Lower leg skin (tissue), 4 donors: ENCODE measurements around the gene JMJD1C. TPM values are rescaled to one million over a fixed set of nuclear protein-coding genes. Genes with fewer than 3 reads are reported as not detected.

Experiments
- DNase-seq, 2 donors: peaks; one replicate each; pipeline ENCODE4 v3.0.0-alpha.2; 2019; ENCODE audit warnings: low spot score in 2 of 2
- H3K4me3 ChIP-seq: fragments of 200-600 bp; sonication (generic); 2 replicates; pipeline ENCODE4 v1.5.1; 2017; ENCODE audit warnings: mild to moderate bottlenecking, low read depth; ENCODE audit not compliant: poor library complexity, severe bottlenecking
- POLR2A ChIP-seq, 2 donors: fragments of 450-650 bp; IDR thresholded peaks; one replicate each; pipeline ENCODE4 v1.6.1; 2016 to 2017; ENCODE audit warnings: antibody characterized with exemption in 2 of 2, mild to moderate bottlenecking in 1 of 2, moderate library complexity in 1 of 2
- WGBS, 2 donors: methylation state at CpG; one replicate each; pipeline ENCODE4 v1.1.5; 2018; 5-methylcytosine and 5-hydroxymethylcytosine counted together
- intact Hi-C: fragments of 100-400 bp; cut with DNase I; formaldehyde crosslinking; loops from one replicate; pipeline ENCODE4 v1.15.0; 2023; ENCODE audit warnings: low total_unique reads
- total RNA-seq, 4 donors: library from RNA; depleted of rRNA; stranded (reverse); fragments of >200 nt; gene quantifications; one replicate each; pipeline ENCODE4 v1.1.0, GENCODE V29; 2016
- TF ChIP-seq, protein P1 (sequence below), 3 donors: fragments of 450-650 bp; IDR thresholded peaks; one replicate each; pipeline ENCODE4 v1.5.1; 2016; ENCODE audit warnings: antibody characterized with exemption in 3 of 3, mild to moderate bottlenecking in 3 of 3, moderate library complexity in 2 of 3

The JMJD1C gene
- total RNA-seq, 4 donors from 2014 or later: 82.0 to 92.5 (median 84.9) TPM

DNA sequence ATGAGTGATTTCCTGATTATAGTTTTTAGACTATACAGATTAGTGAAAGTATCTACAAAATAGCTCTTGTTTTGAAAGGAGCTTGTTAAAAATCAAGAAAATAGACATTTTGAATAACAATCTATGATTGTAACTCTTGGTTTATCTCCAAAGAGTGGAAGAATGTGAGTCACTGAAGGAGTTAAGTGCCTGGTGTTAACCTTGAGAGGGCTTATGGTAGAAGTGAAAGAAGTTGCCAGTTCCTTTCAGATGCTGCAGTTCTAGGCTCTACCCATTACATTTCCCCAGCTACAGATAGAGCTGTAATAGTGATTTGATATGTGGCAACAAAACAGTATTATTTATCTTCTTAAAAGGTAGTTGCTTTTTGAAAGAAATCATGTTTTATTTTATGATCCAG lies 320.0 kb downstream of the JMJD1C start:
- no peak for DNase-seq
- TF ChIP-seq, protein P1, sequence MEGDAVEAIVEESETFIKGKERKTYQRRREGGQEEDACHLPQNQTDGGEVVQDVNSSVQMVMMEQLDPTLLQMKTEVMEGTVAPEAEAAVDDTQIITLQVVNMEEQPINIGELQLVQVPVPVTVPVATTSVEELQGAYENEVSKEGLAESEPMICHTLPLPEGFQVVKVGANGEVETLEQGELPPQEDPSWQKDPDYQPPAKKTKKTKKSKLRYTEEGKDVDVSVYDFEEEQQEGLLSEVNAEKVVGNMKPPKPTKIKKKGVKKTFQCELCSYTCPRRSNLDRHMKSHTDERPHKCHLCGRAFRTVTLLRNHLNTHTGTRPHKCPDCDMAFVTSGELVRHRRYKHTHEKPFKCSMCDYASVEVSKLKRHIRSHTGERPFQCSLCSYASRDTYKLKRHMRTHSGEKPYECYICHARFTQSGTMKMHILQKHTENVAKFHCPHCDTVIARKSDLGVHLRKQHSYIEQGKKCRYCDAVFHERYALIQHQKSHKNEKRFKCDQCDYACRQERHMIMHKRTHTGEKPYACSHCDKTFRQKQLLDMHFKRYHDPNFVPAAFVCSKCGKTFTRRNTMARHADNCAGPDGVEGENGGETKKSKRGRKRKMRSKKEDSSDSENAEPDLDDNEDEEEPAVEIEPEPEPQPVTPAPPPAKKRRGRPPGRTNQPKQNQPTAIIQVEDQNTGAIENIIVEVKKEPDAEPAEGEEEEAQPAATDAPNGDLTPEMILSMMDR (IDR thresholded peaks at IDR 0.05): no peak
- TF ChIP-seq POLR2A (IDR thresholded peaks at IDR 0.05): no peak
- no peak overlapping the region for H3K4me3 ChIP-seq
- intact Hi-C loops: no loop called here

DNA sequence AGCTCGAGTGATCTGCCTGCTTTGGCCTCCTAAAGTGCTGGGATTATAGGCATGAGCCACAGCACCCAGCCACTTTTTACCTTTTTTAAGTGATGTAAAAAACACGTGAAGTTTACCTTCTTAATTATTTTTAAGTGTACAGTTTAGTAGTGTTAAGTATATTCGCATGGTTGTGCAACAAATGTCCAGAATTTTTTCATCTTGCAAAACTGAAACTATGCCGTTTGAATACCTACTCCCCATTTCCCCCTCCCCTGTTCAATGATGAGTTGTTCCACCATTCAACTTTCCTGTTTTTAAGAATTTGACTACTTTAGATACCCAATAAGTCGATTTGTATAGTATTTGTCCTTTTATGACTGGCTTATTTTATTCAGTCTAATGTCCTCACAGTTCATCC lies 321.8 kb downstream of the JMJD1C start:
- H3K4me3 ChIP-seq: no peak overlapping the region
- intact Hi-C loops: no loop called here
- TF ChIP-seq, protein P1 (IDR thresholded peaks at IDR 0.05): no peak
- TF ChIP-seq POLR2A (IDR thresholded peaks at IDR 0.05): no peak
- no peak for DNase-seq
- WGBS, 2 donors: 71 to 73% methylated on average over 5 of the region's 5 CpGs

DNA sequence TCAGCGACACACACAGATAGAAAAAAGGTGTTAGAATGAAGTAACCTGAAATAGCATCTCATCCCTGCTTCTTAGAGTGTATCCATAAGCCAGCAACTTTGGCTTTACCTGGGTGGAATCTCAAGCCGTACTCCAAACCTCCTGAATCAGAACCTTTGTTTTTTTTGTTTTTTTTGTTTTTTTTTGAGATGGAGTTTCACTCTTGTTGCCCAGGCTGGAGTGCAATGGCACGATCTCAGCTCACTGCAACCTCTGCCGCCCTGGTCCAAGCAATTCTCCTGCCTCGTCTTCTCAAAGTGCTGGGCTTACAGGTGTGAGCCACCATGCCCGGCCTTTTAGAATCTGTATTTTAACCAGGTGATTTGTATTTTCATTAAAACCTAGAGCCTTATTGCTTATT lies 323.6 kb downstream of the JMJD1C start:
- TF ChIP-seq, protein P1 (IDR thresholded peaks at IDR 0.05): no peak
- TF ChIP-seq POLR2A (IDR thresholded peaks at IDR 0.05): no peak
- no peak for DNase-seq
- intact Hi-C loops: no loop called here
- no peak overlapping the region for H3K4me3 ChIP-seq
- whole genome bisulfite sequencing, 2 donors: 89 to 90% methylated on average over 6 of the region's 6 CpGs

DNA sequence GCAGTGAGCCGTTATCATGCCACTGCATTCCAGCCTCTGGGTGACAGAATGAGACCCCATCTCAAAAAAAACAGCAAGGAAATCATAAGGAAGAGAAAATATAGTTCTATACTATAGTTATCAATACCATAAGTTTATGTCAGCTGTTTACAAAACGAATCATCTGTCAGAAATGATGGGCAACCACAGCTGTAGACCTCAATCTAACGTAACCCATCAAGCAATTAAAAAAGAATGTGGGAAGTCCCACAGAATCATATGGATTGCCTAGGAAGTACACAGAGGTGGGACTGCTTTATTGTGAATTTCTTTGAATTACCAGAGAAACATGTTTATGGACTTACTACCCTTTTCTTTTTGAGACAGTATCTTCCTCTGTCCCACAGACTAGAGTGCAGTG lies 325.7 kb downstream of the JMJD1C start:
- DNase-seq: no peak
- no peak overlapping the region for H3K4me3 ChIP-seq
- TF ChIP-seq, protein P1 (IDR thresholded peaks at IDR 0.05): no peak
- intact Hi-C loops: no loop called here
- WGBS, 2 donors: 74 to 79% methylated on average over 3 of the region's 3 CpGs

DNA sequence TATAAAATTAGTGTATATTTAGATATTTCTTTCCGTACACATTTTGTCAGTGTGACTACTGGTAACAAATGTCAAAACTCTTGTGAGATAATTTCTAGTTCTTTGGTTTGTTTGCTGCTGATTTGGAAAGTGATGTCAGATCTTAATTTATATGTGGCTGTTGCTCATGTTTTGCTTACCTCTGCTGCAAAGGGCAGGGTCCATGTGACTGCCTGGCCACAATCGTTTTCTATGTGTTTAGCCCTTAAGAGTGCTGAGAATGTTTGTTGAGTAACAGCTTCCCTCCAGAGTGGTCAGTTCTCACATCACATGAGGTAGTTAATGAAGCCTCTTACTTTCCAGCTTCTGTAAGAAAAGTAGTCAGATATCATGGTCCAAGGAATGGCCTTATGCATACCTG lies 328.5 kb downstream of the JMJD1C start:
- DNase-seq: no peak
- H3K4me3 ChIP-seq: no peak overlapping the region
- intact Hi-C loops: no loop called here
- TF ChIP-seq, protein P1 (IDR thresholded peaks at IDR 0.05): no peak
- TF ChIP-seq POLR2A (IDR thresholded peaks at IDR 0.05): no peak
- WGBS, 2 donors: 60 to 83% methylated on average over 2 of the region's 2 CpGs

DNA sequence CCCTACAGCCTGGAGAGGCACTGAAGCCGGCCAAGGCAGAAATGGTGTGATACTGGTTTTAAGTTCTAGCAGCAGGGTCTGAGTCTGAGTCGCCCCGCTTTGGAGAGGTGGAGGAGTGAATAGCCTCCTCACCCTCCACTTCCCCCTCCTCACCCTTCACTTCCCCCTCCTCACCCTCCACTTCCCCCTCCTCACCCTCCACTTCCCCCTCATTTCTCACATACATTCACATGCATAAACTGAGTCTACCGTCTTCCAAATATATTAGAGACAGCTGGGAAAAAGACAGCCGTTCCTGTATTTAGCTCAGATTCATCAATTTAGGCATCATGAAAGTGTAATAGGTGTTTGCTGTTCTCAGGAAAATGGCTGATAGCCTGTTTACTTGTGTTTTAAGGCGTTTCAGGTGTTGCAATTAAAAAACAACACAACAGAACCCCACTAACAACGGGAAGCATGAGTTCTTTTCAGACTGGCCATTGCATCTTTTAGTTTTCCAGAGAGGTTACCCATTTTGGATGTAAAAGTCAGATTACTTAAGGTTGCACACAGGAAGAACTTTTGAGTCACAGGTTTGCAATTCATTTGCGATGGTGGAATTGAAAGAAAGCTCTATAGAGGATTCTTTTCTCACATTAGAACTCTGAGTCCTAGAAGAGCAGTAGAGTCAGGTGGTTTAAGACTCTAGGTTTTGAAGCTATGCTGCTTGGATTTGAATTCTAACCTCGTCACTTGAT lies 331.8 kb downstream of the JMJD1C start:
- intact Hi-C loops: no loop called here
- H3K4me3 ChIP-seq: peak overlapping the region; percentile 88
- TF ChIP-seq, protein P1 (IDR thresholded peaks at IDR 0.05): no peak
- no peak for TF ChIP-seq POLR2A (IDR thresholded peaks at IDR 0.05)
- whole genome bisulfite sequencing, 2 donors: 8 to 14% methylated on average over 9 of the region's 9 CpGs
- no peak for DNase-seq
